Activated naive CD8-positive, alpha-beta T cell treated with anti-CD3 and anti-CD28 coated beads, Interleukin-2, amount 50 U/mL, for 24 hours (primary cell): ENCODE measurements around the gene TULP1.
A peak's percentile ranks its signal among the peaks of the same experiment; 100 is the strongest.

Experiments used
- ATAC-seq: fragments of 150-1000 bp; cut with Tn5 transposase; one replicate; pipeline ENCODE4 v1.10.0; 2021
- DNase-seq: peaks from one replicate; pipeline ENCODE4 v3.0.0; 2021
- H3K27ac Mint-ChIP-seq: one replicate; pipeline ENCODE4 v1.8.0; 2021; ENCODE audit warnings: mild to moderate bottlenecking, mixed read lengths
- H3K27me3 Mint-ChIP-seq: one replicate; pipeline ENCODE4 v1.8.0; 2021; ENCODE audit warnings: mixed read lengths
- H3K36me3 Mint-ChIP-seq: one replicate; pipeline ENCODE4 v1.8.0; 2021; ENCODE audit warnings: low read depth, mixed read lengths
- H3K4me1 Mint-ChIP-seq: one replicate; pipeline ENCODE4 v1.8.0; 2021; ENCODE audit warnings: mixed read lengths
- H3K4me3 Mint-ChIP-seq: one replicate; pipeline ENCODE4 v1.8.0; 2021; ENCODE audit warnings: mild to moderate bottlenecking, moderate library complexity, mixed read lengths
- H3K9me3 Mint-ChIP-seq: one replicate; pipeline ENCODE4 v1.8.0; 2021; ENCODE audit warnings: mixed read lengths

TULP1 gene

GRCh38 chr6:35496841-35497570 is 15.7 kb downstream of the TULP1 start, which contains the start of gene TEAD3:
Gene TEAD3 (minus strand): TSS chr6:35497079.
- DNase-seq = peak; percentile 55
- H3K27me3 Mint-ChIP-seq = peaks cover 18% of the 10 kb centered on the region
- peak; percentile 69 for ATAC-seq
- H3K36me3 Mint-ChIP-seq = no peaks in the 10 kb centered on the region
- no peaks in the 10 kb centered on the region for H3K9me3 Mint-ChIP-seq
- peaks cover 11% of the 10 kb centered on the region for H3K4me1 Mint-ChIP-seq
- H3K27ac Mint-ChIP-seq = peak within 1 kb of the TSS; percentile 77
- peak within 1 kb of the TSS; percentile 77 for H3K4me3 Mint-ChIP-seq

DNA sequence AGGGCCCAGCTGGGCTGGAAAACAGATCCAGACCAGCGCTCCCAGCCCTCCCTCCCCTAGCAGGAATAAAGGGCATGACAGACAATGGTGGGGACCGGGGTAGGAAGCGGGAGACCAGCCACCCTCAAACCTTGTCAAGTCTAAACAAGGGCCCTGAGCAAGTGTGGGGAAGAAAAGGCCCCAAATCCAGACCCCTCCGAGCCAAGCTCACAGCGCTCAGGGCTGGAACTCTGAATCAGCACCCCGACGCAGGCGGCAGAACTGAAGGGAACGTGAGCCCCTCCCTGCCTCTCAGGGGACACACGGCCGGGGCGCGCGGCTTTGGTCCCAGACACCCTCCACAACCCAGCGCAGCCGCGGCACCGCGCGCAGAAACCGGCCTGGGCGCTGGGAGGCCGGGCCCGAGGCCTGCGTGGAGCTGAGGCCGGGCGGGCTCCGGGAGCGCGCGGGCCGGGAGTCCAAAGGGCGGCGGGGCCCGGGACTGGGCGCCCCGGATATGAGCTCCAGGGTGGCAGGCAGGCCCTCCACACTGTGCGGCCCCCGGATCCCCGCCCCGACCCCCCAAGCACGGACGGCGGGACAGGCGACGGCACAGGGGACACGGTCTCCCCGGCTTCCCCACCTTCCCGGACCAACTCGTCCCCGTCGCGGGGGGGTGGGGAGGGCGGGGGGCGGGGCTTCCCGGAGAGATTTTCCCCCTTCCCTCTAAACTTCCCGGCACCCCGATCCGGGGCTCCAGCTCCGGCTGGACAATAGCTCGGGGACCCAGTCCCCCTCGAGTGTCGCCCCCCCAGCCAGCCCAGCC is 16.5 kb downstream of the TULP1 start:
- Mint-ChIP-seq H3K4me1 (peaks cover 11% of the 10 kb centered on the region), H3K4me3 (peak overlapping the region; percentile 58), H3K27ac (no peak overlapping the region), H3K36me3 (no peaks in the 10 kb centered on the region), H3K9me3 (no peaks in the 10 kb centered on the region), H3K27me3 (peaks cover 18% of the 10 kb centered on the region)
- DNase-seq (no peak), ATAC-seq (no peak)

DNA sequence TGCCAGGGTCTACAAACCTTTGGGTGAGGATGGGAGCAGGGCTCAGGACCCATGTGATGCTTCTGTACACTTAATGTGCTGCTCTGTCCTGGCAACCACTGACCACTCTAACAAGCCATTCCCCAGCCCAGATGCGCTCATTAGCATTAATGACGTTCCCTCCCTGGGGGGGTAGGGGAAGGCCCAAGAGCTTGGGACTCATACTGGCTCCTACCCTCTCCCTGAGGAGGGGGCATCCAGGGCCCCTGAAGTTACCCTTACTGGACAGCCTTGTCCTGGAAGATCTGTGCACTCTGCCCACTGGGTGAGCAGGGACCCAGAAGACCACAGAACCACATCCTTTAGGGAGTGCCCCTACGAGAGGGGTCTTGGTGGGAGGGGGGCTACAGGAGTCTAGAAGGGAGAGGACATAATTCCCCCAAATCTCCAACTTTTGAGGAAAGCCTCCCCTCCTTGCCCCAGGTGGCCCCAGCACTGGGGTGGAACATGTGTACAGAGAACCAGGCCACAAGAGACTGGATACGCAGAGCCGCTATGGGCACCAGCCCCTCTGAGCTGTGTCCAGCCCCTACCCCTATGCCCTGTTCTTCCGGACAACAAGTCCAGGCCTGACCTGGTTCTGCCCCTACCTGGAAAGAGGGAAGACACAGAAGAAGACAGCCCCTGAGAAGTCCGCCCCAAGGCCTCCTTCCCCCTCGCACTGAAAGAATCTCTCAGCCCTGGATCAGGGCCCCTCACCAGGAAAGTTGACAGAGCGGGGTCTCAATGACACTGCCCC is 17.2 kb downstream of the TULP1 start:
- DNase-seq = no peak
- no peaks in the 10 kb centered on the region for H3K36me3 Mint-ChIP-seq
- peaks cover 14% of the 10 kb centered on the region for H3K27me3 Mint-ChIP-seq
- peaks cover 11% of the 10 kb centered on the region for H3K4me1 Mint-ChIP-seq
- H3K9me3 Mint-ChIP-seq = no peaks in the 10 kb centered on the region
- no peak for ATAC-seq
- H3K4me3 Mint-ChIP-seq = peak overlapping the region; percentile 58
- no peak overlapping the region for H3K27ac Mint-ChIP-seq

DNA sequence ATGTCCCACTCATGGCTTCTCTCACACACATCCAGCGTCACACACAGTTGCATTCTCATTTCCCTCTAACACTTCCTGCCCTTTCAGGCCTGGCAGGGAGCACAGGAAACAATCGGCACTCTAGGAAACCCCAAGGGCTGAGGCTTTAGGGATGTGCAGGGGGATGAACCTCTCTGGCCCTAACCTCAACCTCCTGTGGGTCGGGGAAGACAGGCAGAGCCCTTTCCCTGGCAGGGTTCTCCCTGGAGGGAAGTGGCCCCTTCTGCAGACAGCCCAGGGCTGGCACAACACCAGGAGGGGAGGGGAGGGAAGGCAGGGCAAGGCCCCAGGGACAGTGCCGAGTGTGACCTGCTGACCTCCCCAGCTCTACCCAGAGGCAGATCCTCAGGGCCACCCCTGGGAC is 18.5 kb downstream of the TULP1 start:
- no peak for DNase-seq
- Mint-ChIP-seq H3K4me3 (no peak overlapping the region), H3K4me1 (peaks cover 11% of the 10 kb centered on the region)

DNA sequence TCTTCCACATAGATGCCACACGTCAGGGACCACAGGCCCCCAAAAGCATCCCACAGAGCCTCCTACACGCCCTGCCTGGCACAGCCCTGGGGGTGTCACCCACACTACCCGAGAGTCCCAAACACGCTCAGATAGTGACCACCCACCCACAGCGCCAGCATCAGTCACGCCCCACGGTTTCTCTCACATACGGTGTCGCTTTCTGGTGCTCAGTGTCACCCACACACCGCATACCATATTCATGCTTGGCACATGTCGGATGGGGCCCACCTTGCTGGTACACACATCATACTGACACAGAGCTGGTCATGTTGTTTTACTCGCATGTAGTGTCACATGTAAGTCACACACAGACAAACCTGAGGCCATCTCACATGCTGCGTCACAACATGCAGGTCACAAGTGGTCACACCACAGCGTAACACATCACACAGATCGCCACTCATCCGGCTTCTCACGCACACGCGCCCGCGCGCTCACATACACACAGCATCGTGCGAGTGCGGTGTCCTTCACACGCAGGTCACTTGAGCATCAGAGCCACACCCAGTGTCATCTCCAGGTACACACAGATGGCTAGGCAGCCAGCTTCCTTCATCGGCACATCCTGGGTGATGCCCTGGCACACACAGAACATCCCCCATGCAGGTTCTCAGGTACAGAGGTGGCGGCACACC is 19.3 kb downstream of the TULP1 start:
- Mint-ChIP-seq H3K36me3 (no peaks in the 10 kb centered on the region), H3K27ac (no peak overlapping the region), H3K4me3 (no peak overlapping the region), H3K9me3 (no peaks in the 10 kb centered on the region), H3K4me1 (peaks cover 7% of the 10 kb centered on the region), H3K27me3 (peaks cover 3% of the 10 kb centered on the region)
- ATAC-seq (no peak), DNase-seq (no peak)

More for the DNA sequence above, 18.5 kb downstream of the TULP1 start:
- no peaks in the 10 kb centered on the region for H3K9me3 Mint-ChIP-seq
- no peak overlapping the region for H3K27ac Mint-ChIP-seq
- ATAC-seq = no peak
- H3K27me3 Mint-ChIP-seq = peaks cover 10% of the 10 kb centered on the region
- no peaks in the 10 kb centered on the region for H3K36me3 Mint-ChIP-seq

DNA sequence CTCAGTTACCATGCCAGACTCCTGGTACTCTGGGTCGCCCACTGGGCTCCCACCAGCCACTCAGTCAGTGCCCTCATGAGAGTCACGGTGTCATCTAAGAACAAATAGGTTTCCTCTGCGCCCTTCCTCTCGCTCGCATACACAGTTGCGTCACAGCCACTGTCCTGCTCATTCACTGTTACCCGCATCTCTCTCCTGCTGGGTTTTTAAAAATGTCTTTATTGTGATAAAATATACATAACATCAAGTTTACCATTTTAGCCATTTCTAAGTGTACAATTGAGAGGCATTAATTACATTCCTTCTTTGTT is 19.8 kb downstream of the TULP1 start:
- H3K27ac Mint-ChIP-seq = no peak overlapping the region

DNA sequence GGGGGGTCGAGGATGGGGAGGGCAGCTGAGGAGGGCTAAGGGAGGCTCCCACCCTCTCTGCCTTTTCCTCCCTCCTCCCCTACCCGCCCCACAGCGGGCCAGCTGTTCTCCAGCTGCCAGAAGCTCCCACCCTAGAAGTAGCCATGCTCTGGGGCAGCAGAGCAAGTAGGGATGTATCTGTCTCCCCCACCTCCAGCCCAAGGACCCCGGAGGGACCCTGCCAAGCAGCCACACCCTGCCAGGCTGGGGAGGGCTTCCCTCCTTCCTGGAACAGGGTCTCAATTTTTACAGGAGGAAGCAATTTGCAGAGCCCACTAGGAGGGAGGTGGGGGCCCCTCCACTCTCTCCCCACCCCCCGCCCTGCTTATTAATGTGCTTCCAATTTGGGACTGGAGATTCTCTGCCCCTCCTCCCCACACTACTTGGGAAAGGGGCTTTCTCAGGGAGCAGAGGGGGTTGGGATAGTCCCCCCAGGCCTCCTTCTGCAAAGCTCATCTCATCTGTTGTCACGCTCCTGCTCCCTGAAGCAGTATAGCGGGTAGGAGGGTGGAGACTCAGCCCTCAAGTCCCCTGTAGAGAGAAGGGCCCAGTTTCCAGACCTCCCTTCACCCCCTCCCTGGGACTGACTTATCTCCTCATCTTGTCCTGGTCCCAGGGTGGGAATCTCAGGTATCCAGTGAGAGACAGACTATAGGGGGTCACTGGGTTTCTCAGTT is 20.3 kb downstream of the TULP1 start:
- Mint-ChIP-seq H3K4me1 (peaks cover 5% of the 10 kb centered on the region), H3K4me3 (no peak overlapping the region), H3K9me3 (no peaks in the 10 kb centered on the region), H3K27ac (no peak overlapping the region), H3K27me3 (peaks cover 2% of the 10 kb centered on the region), H3K36me3 (no peaks in the 10 kb centered on the region)
- ATAC-seq (no peak), DNase-seq (no peak)

More for the DNA sequence above, 19.8 kb downstream of the TULP1 start:
- no peak for DNase-seq
- peaks cover 2% of the 10 kb centered on the region for H3K27me3 Mint-ChIP-seq
- no peak for ATAC-seq
- H3K36me3 Mint-ChIP-seq = no peaks in the 10 kb centered on the region
- no peak overlapping the region for H3K4me3 Mint-ChIP-seq
- H3K4me1 Mint-ChIP-seq = peaks cover 5% of the 10 kb centered on the region
- no peaks in the 10 kb centered on the region for H3K9me3 Mint-ChIP-seq

DNA sequence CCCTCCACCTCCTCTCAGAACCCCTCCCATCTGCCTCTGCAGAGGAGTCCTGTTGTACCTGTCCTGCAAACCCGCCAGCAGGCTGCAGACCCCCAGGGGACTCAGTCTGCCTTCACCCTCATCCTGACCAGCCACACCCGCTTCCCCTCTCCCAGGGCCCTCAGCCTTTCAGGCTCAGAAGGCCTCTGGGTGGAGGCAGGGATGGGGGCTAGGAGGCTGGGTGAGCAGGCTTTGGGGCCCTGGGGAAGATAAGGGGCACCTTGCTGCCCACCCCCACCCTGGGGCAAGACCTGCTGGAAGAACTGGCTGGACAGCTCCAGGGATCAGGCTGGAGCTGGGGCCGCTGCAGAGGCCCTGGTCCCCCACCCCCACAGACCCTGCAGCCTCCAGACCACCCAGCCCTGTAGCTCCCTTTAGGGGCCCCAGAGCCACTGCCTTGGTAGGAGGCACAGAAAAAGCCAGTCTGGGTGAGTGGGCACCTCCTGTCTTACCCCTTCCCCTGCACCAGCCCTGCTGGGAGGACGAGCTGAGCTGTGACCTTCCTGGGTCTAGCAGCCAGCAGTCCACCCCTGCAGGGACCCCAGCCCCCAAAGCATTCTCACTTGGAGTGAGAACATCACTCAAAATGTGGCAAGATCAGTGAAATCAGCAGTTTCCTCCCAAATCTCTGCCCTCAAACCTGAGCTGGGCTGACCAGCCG is 21.0 kb downstream of the TULP1 start:
- no peaks in the 10 kb centered on the region for H3K9me3 Mint-ChIP-seq
- ATAC-seq (no peak), DNase-seq (no peak)
- H3K4me1 Mint-ChIP-seq = peaks cover 5% of the 10 kb centered on the region
- no peaks in the 10 kb centered on the region for H3K36me3 Mint-ChIP-seq
- H3K27me3 Mint-ChIP-seq = peaks cover 2% of the 10 kb centered on the region
- H3K4me3 Mint-ChIP-seq = no peak overlapping the region
- H3K27ac Mint-ChIP-seq = no peak overlapping the region

GRCh38 chr6:35490821-35491557 is 21.7 kb downstream of the TULP1 start:
- no peak overlapping the region for H3K27ac Mint-ChIP-seq
- H3K4me1 Mint-ChIP-seq = peaks cover 5% of the 10 kb centered on the region
- peaks cover 2% of the 10 kb centered on the region for H3K27me3 Mint-ChIP-seq
- no peaks in the 10 kb centered on the region for H3K36me3 Mint-ChIP-seq
- no peak for DNase-seq
- H3K4me3 Mint-ChIP-seq = no peak overlapping the region
- H3K9me3 Mint-ChIP-seq = no peaks in the 10 kb centered on the region
- ATAC-seq = no peak

DNA sequence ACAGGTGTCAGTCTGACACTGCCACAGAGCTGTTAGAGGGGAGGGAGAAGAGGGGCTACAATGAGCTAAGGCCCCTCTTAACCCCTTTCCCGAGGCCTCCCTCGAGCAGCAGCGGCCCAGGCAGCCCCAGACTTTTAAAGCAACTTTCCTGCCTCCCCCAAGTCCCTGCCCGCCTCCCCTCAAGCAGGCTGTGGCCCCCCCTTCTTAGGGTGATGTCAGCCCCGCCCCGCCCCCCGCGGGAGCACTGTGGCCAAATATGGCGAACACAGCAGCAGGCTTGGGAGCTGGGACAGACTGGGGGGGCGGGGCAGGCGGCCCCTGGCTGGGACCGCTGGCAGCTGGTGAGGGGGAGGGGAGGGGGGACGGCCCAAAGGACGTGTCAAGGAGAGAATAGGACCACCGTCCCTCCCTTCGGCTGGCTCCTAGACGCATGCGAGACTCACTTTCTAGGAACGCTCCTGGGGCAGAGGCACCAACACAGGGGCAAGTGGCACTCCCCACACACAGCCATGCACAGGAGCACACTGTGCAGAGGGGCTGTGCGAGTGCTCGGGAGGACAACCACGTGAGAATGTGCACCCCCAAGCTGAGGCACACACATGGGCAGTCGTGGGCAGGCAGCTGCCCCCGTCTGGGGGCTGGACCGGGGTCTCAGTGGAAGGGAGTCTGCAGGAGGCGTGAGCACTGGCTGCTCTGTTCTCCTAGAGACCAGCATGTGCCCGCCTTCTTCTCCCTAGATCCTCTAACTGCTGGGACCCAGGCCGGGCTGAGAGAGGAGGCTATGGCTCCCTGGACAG is 22.5 kb downstream of the TULP1 start:
- ATAC-seq (no peak), DNase-seq (no peak)
- H3K27me3 Mint-ChIP-seq = peaks cover 2% of the 10 kb centered on the region
- H3K4me1 Mint-ChIP-seq = peaks cover 5% of the 10 kb centered on the region
- no peaks in the 10 kb centered on the region for H3K36me3 Mint-ChIP-seq
- no peak overlapping the region for H3K27ac Mint-ChIP-seq
- H3K4me3 Mint-ChIP-seq = no peak overlapping the region
- H3K9me3 Mint-ChIP-seq = no peaks in the 10 kb centered on the region

DNA sequence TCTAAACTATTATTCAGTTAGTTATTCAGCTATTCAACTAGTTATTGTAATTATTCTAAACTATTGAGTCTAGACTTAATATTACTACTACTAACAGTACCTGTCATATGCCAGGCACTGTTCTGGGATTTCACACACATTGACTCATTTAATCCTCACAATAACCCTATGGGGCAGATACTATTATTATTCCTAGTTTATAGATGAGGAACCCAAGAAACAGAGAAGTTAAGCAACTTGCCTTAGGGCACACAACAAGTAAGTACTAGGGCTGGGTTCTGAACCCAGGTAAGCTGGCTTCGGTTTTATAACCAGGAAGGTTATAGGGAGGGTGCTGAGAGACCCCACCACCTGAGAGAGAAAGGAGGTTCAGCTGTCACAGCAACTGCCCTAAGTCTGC is 23.6 kb downstream of the TULP1 start:
- Mint-ChIP-seq H3K4me3 (no peak overlapping the region), H3K9me3 (no peaks in the 10 kb centered on the region), H3K27ac (no peak overlapping the region), H3K27me3 (peaks cover 2% of the 10 kb centered on the region), H3K4me1 (peaks cover 4% of the 10 kb centered on the region), H3K36me3 (no peaks in the 10 kb centered on the region)
- DNase-seq (no peak), ATAC-seq (no peak)

DNA sequence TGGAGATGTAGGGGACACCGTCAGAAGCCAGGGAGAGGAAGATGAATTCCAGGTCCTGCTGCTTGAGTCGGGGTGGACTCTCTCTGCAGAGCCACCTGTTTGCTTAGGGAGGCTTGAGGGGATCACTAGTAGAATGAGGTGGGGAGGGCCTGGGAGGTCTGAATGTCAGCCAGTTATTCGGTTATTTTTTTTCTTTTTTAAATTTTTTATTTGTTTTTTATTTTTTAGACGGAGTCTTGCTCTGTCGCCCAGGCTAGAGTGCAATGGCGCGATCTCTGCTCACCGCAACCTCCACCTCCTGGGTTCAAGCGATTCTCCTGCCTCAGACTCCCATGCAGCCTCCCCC is 24.2 kb downstream of the TULP1 start:
- no peak for ATAC-seq
- no peaks in the 10 kb centered on the region for H3K4me1 Mint-ChIP-seq
- no peaks in the 10 kb centered on the region for H3K36me3 Mint-ChIP-seq
- H3K4me3 Mint-ChIP-seq = no peak overlapping the region
- peaks cover 2% of the 10 kb centered on the region for H3K27me3 Mint-ChIP-seq
- DNase-seq = no peak
- H3K9me3 Mint-ChIP-seq = no peaks in the 10 kb centered on the region
- H3K27ac Mint-ChIP-seq = no peak overlapping the region
